Effector memory CD4-positive, alpha-beta T cell (primary cell): ENCODE results near the gene VAV2.

Experiments
- DNase-seq, 3 donors: peaks; one replicate each; pipeline ENCODE4 v3.0.0-alpha.2; 2020
- H3K27ac ChIP-seq: 2 replicates; pipeline ENCODE4 v1.7.0; 2013; ENCODE audit warnings: mild to moderate bottlenecking, low read length, moderate library complexity; ENCODE audit not compliant: insufficient read depth, poor library complexity, severe bottlenecking
- H3K27me3 ChIP-seq: replicated peaks from 2 replicates; pipeline ENCODE4 v1.7.0; 2013; ENCODE audit warnings: mild to moderate bottlenecking, low read length; ENCODE audit not compliant: insufficient read depth, control insufficient read depth, poor library complexity, severe bottlenecking
- H3K36me3 ChIP-seq: 2 replicates; pipeline ENCODE4 v1.7.0; 2013; ENCODE audit warnings: mild to moderate bottlenecking, low read length, moderate library complexity; ENCODE audit not compliant: control insufficient read depth, insufficient read depth
- H3K4me1 ChIP-seq: 2 replicates; pipeline ENCODE4 v1.7.0; 2013; ENCODE audit warnings: low read length, mild to moderate bottlenecking; ENCODE audit not compliant: control insufficient read depth, insufficient read depth, poor library complexity, severe bottlenecking
- H3K4me3 ChIP-seq: 2 replicates; pipeline ENCODE4 v1.7.0; 2013; ENCODE audit warnings: low read length, low read depth, mild to moderate bottlenecking; ENCODE audit not compliant: insufficient read depth, poor library complexity, severe bottlenecking
- H3K9me3 ChIP-seq: 2 replicates; pipeline ENCODE4 v1.7.0; 2013; ENCODE audit warnings: mild to moderate bottlenecking, low read length, moderate library complexity; ENCODE audit not compliant: control insufficient read depth

Gene VAV2

DNA sequence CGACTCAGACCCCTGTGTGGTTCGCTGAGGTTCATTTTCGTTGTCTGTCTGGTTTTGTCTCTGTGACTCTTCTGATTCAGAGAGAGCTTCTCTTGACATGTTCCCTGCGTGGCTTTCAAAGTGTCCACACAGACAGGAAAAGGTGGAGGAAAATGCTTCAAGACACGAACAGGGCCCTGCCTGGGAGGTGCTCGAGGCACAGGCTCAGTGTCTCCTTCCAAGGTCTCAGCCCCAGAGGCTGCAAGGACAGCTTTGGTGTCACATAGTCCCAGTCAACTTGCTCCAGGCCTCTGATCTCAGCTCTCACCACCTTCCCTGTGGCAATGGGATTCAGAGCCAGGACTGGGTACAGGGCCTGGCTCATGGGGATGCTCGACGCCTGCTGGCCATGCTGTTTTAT, 202.3 kb downstream of the VAV2 start:
- Histone ChIP-seq H3K27ac (no peak overlapping the region), H3K9me3 (no peaks in the 10 kb centered on the region), H3K4me3 (no peak overlapping the region), H3K27me3 (no peaks in the 10 kb centered on the region), H3K36me3 (no peaks in the 10 kb centered on the region), H3K4me1 (peaks cover 4% of the 10 kb centered on the region)
- no peak for DNase-seq

- no peak for DNase-seq
- Histone ChIP-seq H3K27ac (no peak overlapping the region), H3K4me3 (no peak overlapping the region), H3K27me3 (no peaks in the 10 kb centered on the region), H3K4me1 (peaks cover 4% of the 10 kb centered on the region), H3K36me3 (no peaks in the 10 kb centered on the region), H3K9me3 (no peaks in the 10 kb centered on the region)
Measured at GRCh38 chr9:133788819-133789717, 203.1 kb downstream of the VAV2 start.

- Histone ChIP-seq H3K27me3 (no peaks in the 10 kb centered on the region), H3K4me3 (no peak overlapping the region), H3K9me3 (no peaks in the 10 kb centered on the region), H3K27ac (no peak overlapping the region), H3K36me3 (no peaks in the 10 kb centered on the region), H3K4me1 (peaks cover 3% of the 10 kb centered on the region)
- DNase-seq = no peak
Measured at GRCh38 chr9:133788045-133788818, 203.9 kb downstream of the VAV2 start.

- H3K4me3 ChIP-seq = no peak overlapping the region
- no peak overlapping the region for H3K27ac ChIP-seq
- DNase-seq = no peak
- no peaks in the 10 kb centered on the region for H3K36me3 ChIP-seq
- no peaks in the 10 kb centered on the region for H3K27me3 ChIP-seq
- no peaks in the 10 kb centered on the region for H3K9me3 ChIP-seq
- H3K4me1 ChIP-seq = no peaks in the 10 kb centered on the region
Measured at GRCh38 chr9:133787754-133788025, 204.4 kb downstream of the VAV2 start.

DNA sequence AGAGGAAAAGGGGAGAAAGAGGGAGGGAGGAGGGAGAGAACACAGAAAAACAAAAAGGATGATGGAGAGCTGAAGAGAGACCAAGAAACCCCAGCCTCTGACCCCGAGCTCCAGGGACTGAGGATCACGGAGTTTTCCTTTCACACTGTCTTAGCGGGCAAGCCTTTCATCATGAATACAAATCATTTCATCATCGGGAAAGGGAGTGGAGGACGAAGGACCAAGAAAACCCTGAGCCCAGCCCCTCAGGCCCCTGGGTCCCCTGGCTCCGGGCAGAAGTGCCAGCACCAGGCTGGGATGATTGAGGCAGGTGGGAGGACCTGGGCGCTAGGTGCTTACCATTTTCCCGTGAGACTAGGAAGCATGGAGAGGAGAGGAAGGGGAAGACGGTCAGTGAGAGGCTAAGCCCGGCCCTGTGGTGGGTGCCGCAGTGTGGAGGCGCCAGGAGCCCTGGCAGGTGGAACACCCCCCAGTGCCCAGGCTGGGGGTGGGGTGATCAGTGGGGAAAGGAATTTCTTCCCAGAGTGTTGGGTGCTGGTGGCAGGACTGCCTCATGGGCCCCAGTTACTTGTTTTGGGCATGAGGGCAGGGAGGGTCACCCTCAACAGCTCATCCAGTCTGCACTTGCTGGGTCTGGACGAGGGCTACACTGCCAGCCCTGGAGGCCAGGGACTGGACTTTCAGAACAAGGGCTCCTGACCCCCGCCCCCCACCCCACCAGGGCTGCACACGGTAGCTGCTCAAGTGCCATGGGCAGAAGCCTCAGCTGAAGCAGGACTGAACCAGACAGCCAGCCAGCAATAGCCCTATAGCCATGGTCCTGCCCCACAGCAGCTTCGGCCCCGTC, 205.0 kb downstream of the VAV2 start:
- no peaks in the 10 kb centered on the region for H3K4me1 ChIP-seq
- H3K36me3 ChIP-seq = no peaks in the 10 kb centered on the region
- no peak overlapping the region for H3K4me3 ChIP-seq
- no peak for DNase-seq
- no peak overlapping the region for H3K27ac ChIP-seq
- no peaks in the 10 kb centered on the region for H3K27me3 ChIP-seq
- H3K9me3 ChIP-seq = no peaks in the 10 kb centered on the region

DNA sequence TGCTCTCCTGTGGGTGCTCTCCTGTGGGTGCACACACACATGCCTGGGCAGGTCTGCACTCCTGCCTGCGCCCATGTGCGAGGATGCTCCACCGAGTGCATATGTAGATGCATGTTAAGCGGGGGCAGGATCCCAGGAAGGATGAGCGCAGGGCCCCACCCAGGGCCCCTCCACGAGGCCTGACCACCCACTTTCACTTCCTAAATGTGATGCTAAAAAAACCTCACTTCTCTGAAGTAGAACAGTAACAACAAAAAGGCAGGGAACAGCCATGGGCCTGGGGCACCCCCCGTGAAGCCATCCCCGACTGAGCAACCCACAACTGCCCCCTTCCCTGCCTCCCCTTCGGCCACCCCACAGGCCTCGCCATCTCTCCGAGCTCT, 205.8 kb downstream of the VAV2 start:
- no peaks in the 10 kb centered on the region for H3K36me3 ChIP-seq

DNA sequence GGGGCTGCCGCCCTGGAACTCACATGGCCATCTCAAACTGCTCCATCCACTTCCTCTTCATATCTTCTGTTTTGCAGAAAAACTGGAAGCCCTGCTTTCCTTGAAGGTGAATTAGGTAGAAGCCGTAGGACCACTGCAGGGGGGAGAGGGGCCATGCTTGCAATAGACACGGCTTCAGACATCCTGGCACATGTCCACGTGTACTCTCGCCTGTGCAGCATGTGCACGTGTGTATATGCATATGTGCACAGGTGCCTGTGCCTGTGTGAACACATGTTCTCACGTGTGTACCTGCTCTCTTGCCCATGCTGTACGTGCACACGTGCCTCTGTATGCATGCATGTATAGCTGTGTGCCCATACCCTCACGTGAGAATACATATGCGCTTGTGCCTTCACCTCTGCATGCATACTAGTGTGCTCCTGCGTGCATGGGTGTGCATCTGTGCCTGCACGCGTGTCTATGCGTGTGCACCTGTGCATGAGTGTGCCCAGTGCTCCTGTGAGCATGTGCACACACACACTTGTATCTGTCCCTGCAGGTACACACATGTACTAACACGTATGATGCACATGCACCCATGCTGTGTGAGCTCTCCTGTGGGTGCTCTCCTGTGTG, 206.3 kb downstream of the VAV2 start:
- Histone ChIP-seq H3K4me3 (no peak overlapping the region), H3K27ac (no peak overlapping the region), H3K27me3 (no peaks in the 10 kb centered on the region), H3K36me3 (no peaks in the 10 kb centered on the region), H3K4me1 (no peaks in the 10 kb centered on the region), H3K9me3 (no peaks in the 10 kb centered on the region)
- DNase-seq = no peak

More for the DNA sequence above, 205.8 kb downstream of the VAV2 start:
- DNase-seq = no peak
- no peak overlapping the region for H3K4me3 ChIP-seq
- no peaks in the 10 kb centered on the region for H3K4me1 ChIP-seq
- no peak overlapping the region for H3K27ac ChIP-seq
- no peaks in the 10 kb centered on the region for H3K9me3 ChIP-seq
- no peaks in the 10 kb centered on the region for H3K27me3 ChIP-seq

DNA sequence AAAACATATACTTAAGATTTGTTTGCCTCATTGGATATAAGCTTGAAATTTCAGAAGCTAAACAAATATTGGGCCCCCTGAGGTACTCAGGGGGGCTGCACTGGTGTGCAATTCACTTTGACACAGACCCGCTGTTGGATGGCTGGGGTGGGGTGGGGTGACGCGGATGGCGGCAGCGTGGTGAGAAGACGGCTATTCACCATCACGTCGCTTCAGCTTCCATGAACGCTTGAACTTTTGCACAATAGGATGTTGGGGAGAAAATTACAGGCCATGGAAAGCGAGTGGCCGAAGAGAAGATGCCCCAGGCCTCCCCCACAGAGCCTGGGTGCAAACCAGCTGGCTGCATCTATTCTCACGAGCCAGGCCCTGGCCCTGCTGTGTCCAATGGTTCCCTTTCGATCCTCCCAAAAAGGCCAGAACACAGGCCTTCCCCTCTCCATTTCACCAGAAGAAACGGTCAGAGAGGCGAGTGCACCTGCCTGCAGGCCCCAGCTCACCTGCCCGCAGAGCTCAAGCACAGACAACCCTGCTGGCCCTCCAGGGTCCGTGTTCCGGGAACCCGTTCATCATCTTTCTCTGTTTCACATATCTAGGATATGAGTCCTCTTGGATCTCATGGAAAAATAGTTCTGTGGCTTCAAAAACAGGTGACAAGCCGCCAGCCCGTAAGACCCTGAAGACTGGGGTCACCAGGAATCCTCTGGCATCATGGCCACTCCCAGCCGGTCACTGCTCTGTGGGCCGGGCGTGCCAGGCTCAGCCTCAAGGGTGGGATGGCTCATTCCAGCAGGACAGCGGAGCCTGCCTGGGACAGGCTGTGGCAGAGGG, 207.2 kb downstream of the VAV2 start:
- Histone ChIP-seq H3K4me1 (no peaks in the 10 kb centered on the region), H3K9me3 (no peaks in the 10 kb centered on the region), H3K27me3 (no peaks in the 10 kb centered on the region), H3K27ac (no peak overlapping the region), H3K4me3 (no peak overlapping the region), H3K36me3 (no peaks in the 10 kb centered on the region)
- no peak for DNase-seq

- H3K36me3 ChIP-seq = no peaks in the 10 kb centered on the region
- no peak overlapping the region for H3K27ac ChIP-seq
- H3K4me1 ChIP-seq = no peaks in the 10 kb centered on the region
- H3K9me3 ChIP-seq = no peaks in the 10 kb centered on the region
- H3K27me3 ChIP-seq = no peaks in the 10 kb centered on the region
- no peak overlapping the region for H3K4me3 ChIP-seq
- no peak for DNase-seq
Measured at GRCh38 chr9:133783331-133783731, 208.8 kb downstream of the VAV2 start.
